DND-41 (cell line): Measurements from ENCODE around the gene INPP5J.

Source experiments
- EZH2 ChIP-seq: IDR thresholded peaks from 3 replicates; pipeline ENCODE4 v1.6.1; 2012; ENCODE audit warnings: borderline replicate concordance, low read depth, mild to moderate bottlenecking, moderate library complexity, low read length, inconsistent platforms; ENCODE audit not compliant: severe bottlenecking
- TF ChIP-seq, protein P1 (sequence below): IDR thresholded peaks from 2 replicates; pipeline ENCODE4 v1.5.1; 2012; ENCODE audit warnings: borderline replicate concordance, low read length, moderate library complexity, mild to moderate bottlenecking; ENCODE audit not compliant: poor library complexity, severe bottlenecking; ENCODE audit errors: extremely low read depth

DNA sequence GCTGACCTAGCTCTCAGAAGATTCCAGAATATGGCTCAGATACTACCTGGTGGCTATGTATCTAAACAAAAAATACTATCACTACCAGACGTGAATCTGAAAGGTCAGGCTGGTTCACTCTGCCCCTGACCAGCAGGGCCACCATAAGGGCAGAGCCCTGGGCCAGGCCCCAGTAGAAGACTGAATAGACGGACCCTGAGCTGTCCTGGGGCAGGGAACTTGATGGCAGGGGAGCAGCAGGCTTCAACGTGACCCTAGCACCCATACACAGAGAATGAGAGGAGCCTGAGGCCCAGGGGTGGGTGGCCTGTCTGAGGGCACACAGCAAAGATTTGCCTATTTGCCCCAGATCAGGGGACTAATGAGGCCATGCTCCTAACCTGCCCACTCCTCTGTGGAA, 30.6 kb downstream of the INPP5J start:
- TF ChIP-seq, protein P1, sequence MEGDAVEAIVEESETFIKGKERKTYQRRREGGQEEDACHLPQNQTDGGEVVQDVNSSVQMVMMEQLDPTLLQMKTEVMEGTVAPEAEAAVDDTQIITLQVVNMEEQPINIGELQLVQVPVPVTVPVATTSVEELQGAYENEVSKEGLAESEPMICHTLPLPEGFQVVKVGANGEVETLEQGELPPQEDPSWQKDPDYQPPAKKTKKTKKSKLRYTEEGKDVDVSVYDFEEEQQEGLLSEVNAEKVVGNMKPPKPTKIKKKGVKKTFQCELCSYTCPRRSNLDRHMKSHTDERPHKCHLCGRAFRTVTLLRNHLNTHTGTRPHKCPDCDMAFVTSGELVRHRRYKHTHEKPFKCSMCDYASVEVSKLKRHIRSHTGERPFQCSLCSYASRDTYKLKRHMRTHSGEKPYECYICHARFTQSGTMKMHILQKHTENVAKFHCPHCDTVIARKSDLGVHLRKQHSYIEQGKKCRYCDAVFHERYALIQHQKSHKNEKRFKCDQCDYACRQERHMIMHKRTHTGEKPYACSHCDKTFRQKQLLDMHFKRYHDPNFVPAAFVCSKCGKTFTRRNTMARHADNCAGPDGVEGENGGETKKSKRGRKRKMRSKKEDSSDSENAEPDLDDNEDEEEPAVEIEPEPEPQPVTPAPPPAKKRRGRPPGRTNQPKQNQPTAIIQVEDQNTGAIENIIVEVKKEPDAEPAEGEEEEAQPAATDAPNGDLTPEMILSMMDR: no peak
- TF ChIP-seq EZH2: no peak
